Activated CD8-positive, alpha-beta memory T cell treated with anti-CD3 and anti-CD28 coated beads, Interleukin-2, amount 50 U/mL, for 4 hours (primary cell): Measurements from ENCODE around the gene KHDC1.
"Not testable (repeated sequence)": the region's sequence is repeated elsewhere in the genome, so short reads cannot be mapped to it uniquely, and the experiment has no call there.

Source experiments
- DNase-seq: peaks from one replicate; pipeline ENCODE4 v3.0.0-alpha.2; 2020

The KHDC1 gene

GRCh38 chr6:73248192-73248903 lies 14.6 kb downstream of the KHDC1 start:
- no peak for DNase-seq

DNA sequence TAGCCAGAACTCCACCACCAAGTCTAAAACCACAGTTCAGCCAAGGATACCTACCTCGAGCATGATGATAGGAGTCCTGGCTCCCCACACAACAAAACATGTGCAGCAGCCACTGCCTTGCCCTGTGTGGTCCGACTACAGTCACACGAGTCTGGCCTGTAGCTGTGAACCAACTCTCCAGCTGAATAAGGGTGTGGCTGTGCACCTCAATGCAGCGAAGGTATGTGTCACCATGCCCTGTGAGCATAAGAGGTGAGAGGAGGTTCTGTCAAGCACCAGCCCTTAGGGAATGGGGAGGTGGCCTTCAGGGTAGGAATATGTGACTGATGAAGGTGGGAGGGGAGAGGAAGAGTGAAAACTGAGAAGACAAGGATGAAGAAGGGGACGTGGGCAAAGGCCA lies 21.0 kb downstream of the KHDC1 start:
- no peak for DNase-seq

DNA sequence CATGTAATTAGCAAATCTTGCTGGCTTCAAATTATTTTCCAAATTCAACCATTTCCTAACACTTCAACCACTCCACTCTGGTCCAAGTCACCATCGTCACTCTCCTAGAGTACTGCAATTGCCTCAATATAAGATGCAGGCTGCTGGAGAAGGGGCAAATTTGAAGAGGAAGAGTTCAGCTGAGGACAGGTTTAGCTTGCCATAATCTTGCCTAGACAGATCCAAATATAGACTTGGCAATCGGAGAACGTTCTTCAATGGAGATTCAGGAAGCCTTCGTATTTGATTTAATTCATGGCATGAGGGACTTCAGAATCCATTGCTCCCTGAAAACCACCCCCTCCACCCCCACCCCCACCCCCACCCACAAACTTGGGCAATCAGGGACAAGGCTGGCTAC lies 22.3 kb downstream of the KHDC1 start:
- DNase-seq = no peak

DNA sequence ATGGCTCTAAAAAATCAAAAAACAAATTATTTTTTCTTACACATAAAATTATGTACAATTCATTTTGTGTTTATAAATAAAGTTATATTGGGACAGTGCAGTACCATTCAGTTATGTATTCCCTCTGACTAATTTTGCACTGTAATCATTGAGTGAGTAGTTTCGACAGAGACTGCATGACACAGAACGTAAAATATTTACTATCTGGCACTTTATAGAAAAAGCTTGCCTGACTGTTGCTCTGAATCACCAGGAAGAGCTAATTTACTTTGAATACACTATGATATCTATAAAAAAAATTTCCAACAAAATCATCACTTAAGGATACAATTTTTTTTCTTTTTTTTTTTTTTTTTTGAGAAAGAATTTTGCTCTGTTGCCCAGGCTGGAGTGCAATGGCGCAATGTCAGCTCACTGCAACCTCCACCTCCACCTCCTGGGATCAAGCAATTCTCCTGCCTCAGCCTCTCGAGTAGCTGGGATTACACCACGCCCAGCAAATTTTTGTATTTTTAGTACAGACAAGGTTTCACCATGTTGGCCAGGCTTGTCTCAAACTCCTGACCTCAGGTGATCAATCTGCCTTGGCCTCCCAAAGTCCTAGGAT lies 26.7 kb downstream of the KHDC1 start:
- no peak for DNase-seq

- no peak for DNase-seq
Observed at GRCh38 chr6:73234733-73235132, 28.3 kb downstream of the KHDC1 start.

DNA sequence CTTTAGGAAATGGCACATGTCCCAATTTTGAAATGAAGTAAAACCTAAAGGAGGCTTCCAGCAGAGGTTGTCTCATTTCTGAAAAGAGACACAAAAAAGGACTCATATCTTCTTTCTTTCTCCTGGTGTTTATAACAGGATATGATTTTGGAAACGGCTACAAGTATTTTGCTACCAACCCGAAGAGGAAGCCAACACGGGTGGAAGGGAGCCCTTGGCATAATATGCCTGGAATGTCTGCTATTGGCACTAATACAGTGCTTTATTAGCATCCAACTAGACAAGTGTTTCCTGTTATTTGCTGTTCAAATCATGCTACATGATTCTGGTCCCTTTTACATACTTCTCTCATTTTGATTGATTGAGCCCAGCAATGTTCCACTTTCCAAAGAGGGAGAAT lies 29.0 kb downstream of the KHDC1 start:
- not testable (repeated sequence) for DNase-seq

DNA sequence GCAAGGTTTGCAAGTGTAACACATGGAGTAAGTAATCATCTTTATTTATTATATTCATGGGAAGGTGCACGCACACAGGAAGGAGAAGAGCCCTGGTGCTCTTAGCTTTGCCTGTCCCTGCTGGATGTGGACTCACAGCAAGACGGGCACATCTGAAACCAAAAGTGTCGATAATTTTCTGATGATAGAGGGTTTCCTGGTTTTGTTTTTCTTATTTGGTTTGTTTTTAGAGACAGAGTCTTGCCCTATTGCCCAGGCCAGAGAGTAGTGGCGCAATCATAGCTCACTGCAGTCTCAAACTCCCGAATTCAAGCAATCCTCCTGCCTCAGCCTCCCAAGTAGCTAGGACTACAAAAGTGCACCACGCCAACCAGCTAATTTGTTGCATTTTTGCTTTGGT lies 29.9 kb downstream of the KHDC1 start:
- DNase-seq = no peak

DNA sequence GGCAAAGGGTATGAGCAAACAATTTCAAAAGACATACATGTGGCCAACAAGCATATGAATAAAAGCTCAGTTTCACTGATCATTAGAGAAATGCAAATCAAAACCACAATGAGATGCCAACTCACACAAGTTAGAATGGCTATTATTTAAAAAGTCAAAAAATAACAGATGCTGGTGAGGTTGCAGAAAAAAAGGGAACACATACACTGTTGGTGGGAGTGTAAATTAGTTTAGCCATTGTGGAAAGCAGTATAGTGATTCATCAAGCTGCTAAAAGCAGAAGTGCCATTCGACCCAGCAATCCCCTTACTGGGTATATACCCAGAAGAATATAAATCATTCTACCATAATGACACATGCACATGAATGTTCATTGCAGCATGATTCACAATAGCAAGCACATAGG lies 31.0 kb downstream of the KHDC1 start:
- DNase-seq = no peak

GRCh38 chr6:73227606-73228255 lies 35.3 kb downstream of the KHDC1 start:
- no peak for DNase-seq

DNA sequence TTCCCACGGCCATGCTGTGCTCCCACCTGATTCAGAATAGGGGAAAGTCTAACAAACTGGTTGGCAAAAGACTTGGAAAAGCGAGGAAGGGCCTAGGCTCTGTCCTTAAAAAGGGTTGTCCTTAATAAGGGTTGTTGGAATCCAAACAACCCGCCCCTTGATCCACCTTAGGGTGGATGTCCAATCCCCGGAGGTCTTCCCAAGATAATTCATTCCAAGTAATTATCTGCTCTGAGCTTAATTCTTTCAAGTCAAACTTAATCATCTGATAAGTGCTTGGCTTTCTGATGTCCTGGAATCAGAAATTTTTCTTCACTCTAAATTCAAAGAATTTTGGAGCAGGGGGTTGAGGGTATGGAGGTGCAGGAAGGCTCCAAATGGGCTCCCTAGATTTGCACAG lies 37.6 kb downstream of the KHDC1 start, which contains the start of gene KHDC1L:
TSS of gene KHDC1L (minus strand) at position 101 of the 400 bp plus-strand sequence. CDS start at position 13, 88 bp downstream.
- DNase-seq = no peak

DNA sequence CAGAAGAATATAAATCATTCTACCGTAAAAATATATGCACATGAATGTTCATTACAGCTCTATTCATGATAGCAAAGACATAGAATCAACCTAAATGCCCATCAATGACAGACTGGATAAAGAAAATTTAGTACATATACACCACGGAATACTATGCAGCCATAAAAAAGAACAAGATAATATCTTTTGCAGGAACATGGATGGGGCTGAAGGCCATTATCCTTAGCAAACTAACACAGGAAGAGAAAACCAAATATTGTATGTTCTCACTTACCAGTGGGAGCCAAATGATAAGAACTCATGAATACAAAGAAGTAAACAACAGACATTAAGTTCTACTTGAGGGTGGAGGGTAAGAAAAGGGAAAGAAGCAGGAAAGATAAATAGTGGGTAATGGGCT lies 46.1 kb downstream of the KHDC1 start:
- no peak for DNase-seq

GRCh38 chr6:73209117-73209516 lies 53.9 kb downstream of the KHDC1 start:
- no peak for DNase-seq

- DNase-seq = no peak
Observed at GRCh38 chr6:73207221-73207837, 55.7 kb downstream of the KHDC1 start.

DNA sequence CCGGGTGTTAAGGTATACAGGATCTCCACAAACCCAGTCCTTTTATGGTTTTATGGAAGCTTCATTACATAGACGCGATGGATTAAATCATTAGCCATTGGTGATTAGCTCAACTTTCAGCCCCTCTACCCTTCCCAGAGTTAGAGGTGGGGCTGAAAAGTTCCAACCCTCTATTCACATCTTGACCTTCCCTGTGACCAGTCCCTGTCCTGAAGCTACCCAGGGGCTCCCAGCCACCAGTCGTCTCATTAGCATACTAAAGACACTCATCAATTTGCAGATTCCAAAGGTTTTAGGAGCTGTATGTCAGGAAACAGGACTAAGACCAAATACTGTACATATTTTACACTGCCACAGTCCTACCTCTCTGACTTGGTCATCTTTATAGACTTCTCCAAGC lies 58.7 kb downstream of the KHDC1 start:
- DNase-seq = no peak

DNA sequence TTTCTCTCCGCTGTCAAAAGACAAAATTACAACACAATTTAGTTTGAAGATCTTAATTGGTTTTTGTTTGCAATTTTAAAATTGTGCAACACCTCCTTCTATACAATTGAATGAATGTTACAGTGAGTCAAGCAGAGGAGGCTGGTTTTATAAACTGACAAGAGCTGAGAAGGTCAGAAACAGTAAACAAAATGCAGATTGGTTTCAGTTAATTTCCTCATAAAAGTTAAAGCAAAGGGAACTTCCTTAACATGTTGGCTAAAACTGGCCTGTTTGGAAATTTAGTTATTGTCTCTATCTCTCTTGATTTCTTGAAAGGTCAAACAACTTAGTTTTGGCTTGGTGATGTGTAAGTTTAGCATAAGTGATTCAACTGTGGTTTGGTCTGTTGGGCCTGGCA lies 59.9 kb downstream of the KHDC1 start:
- no peak for DNase-seq

DNA sequence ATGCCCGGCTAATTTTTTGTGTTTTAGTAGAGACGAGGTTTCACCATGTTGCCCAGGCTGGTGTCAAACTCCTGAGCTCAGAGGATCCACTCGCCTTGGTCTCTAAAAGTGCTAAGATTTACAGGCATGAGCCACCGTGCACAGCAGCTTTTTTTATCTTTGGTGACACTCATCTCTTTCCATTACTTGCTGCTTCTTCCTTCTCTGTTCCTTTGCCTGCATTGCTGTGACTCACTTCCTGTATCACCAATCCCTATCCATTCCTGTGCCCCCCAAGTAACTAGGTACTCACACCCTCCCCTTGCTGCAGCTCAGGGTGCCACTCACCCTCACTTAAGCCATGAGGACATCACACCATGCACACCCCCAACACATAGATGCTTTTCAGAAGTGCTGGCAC lies 62.3 kb downstream of the KHDC1 start:
- DNase-seq = no peak

DNA sequence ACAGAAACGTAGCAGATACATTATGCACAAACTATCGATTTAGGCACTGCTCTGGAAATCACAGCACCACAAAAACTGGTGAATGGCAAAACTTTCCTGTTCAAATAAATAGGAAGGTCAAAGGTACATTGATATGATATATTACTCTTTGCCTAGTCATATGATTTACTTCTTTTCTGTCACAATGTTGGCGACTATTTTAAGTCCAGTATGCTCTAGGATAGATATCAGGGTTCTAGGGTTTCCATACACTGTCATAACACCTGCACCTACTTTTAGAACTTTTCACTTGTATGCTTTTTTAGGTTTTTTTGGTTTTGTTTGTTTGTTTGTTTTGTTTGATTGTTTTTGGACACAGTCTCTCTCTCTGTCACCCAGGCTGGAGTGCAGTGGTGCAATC lies 62.7 kb downstream of the KHDC1 start:
- no peak for DNase-seq

- DNase-seq = no peak
Observed at GRCh38 chr6:73194744-73195143, 68.3 kb downstream of the KHDC1 start.

DNA sequence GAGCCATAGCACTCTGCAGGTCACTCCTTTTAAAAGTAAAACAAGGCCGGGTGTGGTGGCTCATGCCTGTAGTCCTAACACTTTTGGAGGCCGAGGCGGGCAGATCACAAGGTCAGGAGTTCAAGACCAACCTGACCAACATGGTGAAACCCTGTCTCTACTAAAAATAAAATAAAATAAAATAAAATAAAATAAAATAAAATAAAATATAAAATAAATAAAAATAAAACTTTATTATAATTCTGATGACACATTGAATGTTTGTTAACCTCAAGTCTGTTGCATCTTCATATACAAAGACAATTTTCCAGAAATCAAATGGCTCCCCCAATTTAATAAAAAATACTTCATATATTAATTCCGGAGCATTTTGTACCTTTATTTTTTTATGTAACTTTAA lies 69.7 kb downstream of the KHDC1 start:
- not testable (repeated sequence) for DNase-seq
